RCC 7860 (cell line): ENCODE data around the gene FRMD3.
A peak's percentile ranks its signal among the peaks of the same experiment; 100 is the strongest.

ENCODE experiments used
- DNase-seq: peaks from one replicate; pipeline ENCODE4 v3.0.0-alpha.2; 2015; ENCODE audit warnings: low spot score
- FAIRE-seq: peaks from 2 replicates; lab custom pipeline; 2012; peaks lifted over from hg19 to GRCh38; lab: Jason Lieb, UNC

FRMD3 gene

GRCh38 chr9:83440641-83441040 lies 97.6 kb downstream of the FRMD3 start:
- no peak for FAIRE-seq
- DNase-seq: no peak

GRCh38 chr9:83435301-83435700 lies 102.9 kb downstream of the FRMD3 start:
- no peak for DNase-seq
- no peak for FAIRE-seq

GRCh38 chr9:83434254-83434653 lies 103.9 kb downstream of the FRMD3 start:
- FAIRE-seq (no peak), DNase-seq (no peak)

- DNase-seq (no peak), FAIRE-seq (no peak)
These were observed 104.4 kb downstream of the FRMD3 start for GRCh38 chr9:83433846-83434245.

GRCh38 chr9:83432877-83433550 lies 105.2 kb downstream of the FRMD3 start:
- DNase-seq: no peak
- no peak for FAIRE-seq

GRCh38 chr9:83432104-83432627 lies 106.0 kb downstream of the FRMD3 start:
- FAIRE-seq (peak; percentile 79), DNase-seq (peak; percentile 77)

GRCh38 chr9:83431101-83432060 lies 106.8 kb downstream of the FRMD3 start:
- no peak for DNase-seq
- peak; percentile 45 for FAIRE-seq

- FAIRE-seq: no peak
- DNase-seq: no peak
These were observed 107.5 kb downstream of the FRMD3 start for GRCh38 chr9:83430681-83431080.

- DNase-seq: no peak
- no peak for FAIRE-seq
These were observed 109.0 kb downstream of the FRMD3 start for GRCh38 chr9:83429229-83429628.

- DNase-seq (peak; percentile 33), FAIRE-seq (no peak)
These were observed 113.0 kb downstream of the FRMD3 start for GRCh38 chr9:83425240-83425639.

- DNase-seq (no peak), FAIRE-seq (no peak)
These were observed 113.4 kb downstream of the FRMD3 start for GRCh38 chr9:83424831-83425230.

GRCh38 chr9:83423815-83424707 lies 114.1 kb downstream of the FRMD3 start:
- FAIRE-seq (no peak), DNase-seq (no peak)

- FAIRE-seq: no peak
- no peak for DNase-seq
These were observed 115.7 kb downstream of the FRMD3 start for GRCh38 chr9:83422527-83422926.

GRCh38 chr9:83420486-83420885 lies 117.7 kb downstream of the FRMD3 start:
- DNase-seq (no peak), FAIRE-seq (no peak)

- DNase-seq (no peak), FAIRE-seq (no peak)
These were observed 118.2 kb downstream of the FRMD3 start for GRCh38 chr9:83419961-83420360.

GRCh38 chr9:83418283-83418682 lies 119.9 kb downstream of the FRMD3 start:
- FAIRE-seq: no peak
- DNase-seq: no peak

GRCh38 chr9:83413367-83413766 lies 124.8 kb downstream of the FRMD3 start:
- DNase-seq: no peak
- no peak for FAIRE-seq

GRCh38 chr9:83410701-83411100 lies 127.5 kb downstream of the FRMD3 start:
- no peak for DNase-seq
- no peak for FAIRE-seq

- FAIRE-seq (no peak), DNase-seq (no peak)
These were observed 131.3 kb downstream of the FRMD3 start for GRCh38 chr9:83406921-83407320.

- FAIRE-seq: no peak
These were observed 132.4 kb downstream of the FRMD3 start for GRCh38 chr9:83405759-83406158.

More at GRCh38 chr9:83405759-83406158, 132.4 kb downstream of the FRMD3 start:
- DNase-seq: no peak
